Stomach (tissue), 9 donors: ENCODE results near the gene CECR2. TPM values are rescaled to one million over a fixed set of nuclear protein-coding genes. Genes with fewer than 3 reads are reported as not detected.

Source experiments
- DNase-seq, 2 donors: peaks; one replicate each; pipeline versions ENCODE4 v3.0.0 to v3.0.0-alpha.2; 2013 to 2019
- H3K27ac ChIP-seq, 5 donors: fragments of 200-600 bp in 4 of 5; sonication (generic) in 4 of 5; one replicate each; pipeline ENCODE4 v1.5.1; 2013 to 2019; ENCODE audit warnings: mild to moderate bottlenecking in 1 of 5, moderate library complexity in 1 of 5
- H3K27me3 ChIP-seq, 3 donors: fragments of 200-600 bp; sonication (generic); one replicate each; pipeline ENCODE4 v1.5.1; 2017 to 2019; ENCODE audit warnings: mixed run types in 1 of 3
- H3K36me3 ChIP-seq, 4 donors: fragments of 200-600 bp; sonication (generic); 1 replicate in 3 of 4; 2 replicates in 1 of 4; pipeline ENCODE4 v1.5.1; 2016 to 2019
- H3K4me1 ChIP-seq, 4 donors: fragments of 200-600 bp; sonication (generic); one replicate each; pipeline ENCODE4 v1.5.1; 2016 to 2019
- H3K4me3 ChIP-seq, 4 donors: fragments of 200-600 bp; sonication (generic) in 3 of 4; one replicate each; pipeline ENCODE4 v1.5.1; 2016 to 2019; ENCODE audit warnings: mild to moderate bottlenecking in 1 of 4
- H3K9me3 ChIP-seq, 4 donors: fragments of 200-600 bp; sonication (generic); one replicate each; pipeline ENCODE4 v1.5.1; 2016 to 2019
- EP300 ChIP-seq: sonication (generic); formaldehyde crosslinking; IDR thresholded peaks from one replicate; pipeline ENCODE4 v1.6.1; 2017; ENCODE audit warnings: antibody characterized with exemption
- POLR2A ChIP-seq, 4 donors: fragments of 450-650 bp; IDR thresholded peaks; one replicate each; pipeline ENCODE4 v1.6.1; 2016; ENCODE audit warnings: antibody characterized with exemption in 4 of 4, control low read depth in 2 of 4, mild to moderate bottlenecking in 1 of 4, moderate library complexity in 1 of 4
- POLR2AphosphoS5 ChIP-seq, 3 donors: sonication (generic); formaldehyde crosslinking; IDR thresholded peaks; one replicate each; pipeline ENCODE4 v1.6.1; 2016; ENCODE audit warnings: antibody characterized with exemption in 3 of 3
- WGBS, 5 donors: extraction: QIAGEN DNeasy Blood & Tissue Kit in 3 of 5; methylation state at CpG; one replicate each; pipeline versions ENCODE4 v1.1.5 to v1.1.7; 2013 to 2018; 5-methylcytosine and 5-hydroxymethylcytosine counted together
- intact Hi-C: fragments of 100-400 bp; cut with DNase I; formaldehyde crosslinking; loops from one replicate; pipeline ENCODE4 v1.15.1; 2023; ENCODE audit warnings: low total_unique reads
- polyA plus RNA-seq, 3 donors: library from polyadenylated mRNA; stranded (reverse); fragments of 200-250 nt; gene quantifications; one replicate each; pipeline ENCODE4 v1.2.3, GENCODE V29; 2013
- total RNA-seq, 5 donors: library from RNA; depleted of rRNA; stranded (reverse); fragments of >200 nt; gene quantifications; one replicate each; pipeline versions ENCODE4 v1.1.0 to v1.2.3, GENCODE V29; 2014 to 2016
- TF ChIP-seq, protein P1 (sequence below), 7 experiments: fragments of 450-650 bp in 4 of 7; fragments of 200-600 bp in 3 of 7; sonication (generic) in 3 of 7; IDR thresholded peaks; one replicate each; pipeline ENCODE4 v1.5.1; 2016 to 2019; ENCODE audit warnings: antibody characterized with exemption in 7 of 7, control low read depth in 2 of 7, mild to moderate bottlenecking in 1 of 7
- donor health status: healthy with polysubstance abuse.
- donor health status: Bipolar disorder and iron deficiency.
- donor health status: healthy.

CECR2 gene
- total and polyA plus RNA-seq, 8 donors, result 0.13 to 3.1 (median 0.44) TPM; not detected in 1

DNA sequence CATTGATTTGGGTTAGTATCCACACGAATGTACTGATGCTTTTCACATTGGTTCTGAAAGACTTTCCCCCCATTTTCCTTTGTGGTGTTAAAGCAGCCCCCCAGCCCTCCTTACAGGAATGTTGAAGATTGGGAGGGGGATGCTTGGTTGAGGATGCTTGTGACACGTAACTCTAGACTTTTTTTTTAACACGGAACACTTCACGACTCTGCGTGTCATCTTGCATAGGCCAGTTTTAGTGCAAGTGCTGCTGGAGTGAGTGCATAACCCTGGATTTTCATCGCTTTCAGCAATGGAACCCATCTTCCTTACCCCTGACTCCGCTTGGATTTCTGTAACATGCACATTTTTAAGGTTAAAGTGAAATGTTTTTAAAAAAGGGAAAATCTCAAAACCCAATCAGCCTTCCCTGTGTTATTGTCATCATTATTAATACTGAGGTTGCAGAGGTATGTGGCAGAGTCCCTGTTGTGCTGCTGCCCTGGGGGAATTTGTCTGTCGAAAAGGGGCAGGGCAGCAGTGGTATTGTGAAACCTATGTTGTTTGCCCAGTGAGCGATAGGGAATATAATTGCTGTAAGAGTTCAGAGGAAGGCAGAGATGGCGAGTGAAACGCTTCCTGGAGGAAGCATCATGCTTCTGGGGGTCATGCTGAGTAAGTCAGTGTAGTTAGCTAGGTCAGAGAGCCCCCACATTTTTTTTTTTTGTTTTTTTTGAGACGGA, 12.1 kb downstream of the CECR2 start:
- peak in 1 of 2 donors; percentile 49 for DNase-seq
- TF ChIP-seq, protein P1, sequence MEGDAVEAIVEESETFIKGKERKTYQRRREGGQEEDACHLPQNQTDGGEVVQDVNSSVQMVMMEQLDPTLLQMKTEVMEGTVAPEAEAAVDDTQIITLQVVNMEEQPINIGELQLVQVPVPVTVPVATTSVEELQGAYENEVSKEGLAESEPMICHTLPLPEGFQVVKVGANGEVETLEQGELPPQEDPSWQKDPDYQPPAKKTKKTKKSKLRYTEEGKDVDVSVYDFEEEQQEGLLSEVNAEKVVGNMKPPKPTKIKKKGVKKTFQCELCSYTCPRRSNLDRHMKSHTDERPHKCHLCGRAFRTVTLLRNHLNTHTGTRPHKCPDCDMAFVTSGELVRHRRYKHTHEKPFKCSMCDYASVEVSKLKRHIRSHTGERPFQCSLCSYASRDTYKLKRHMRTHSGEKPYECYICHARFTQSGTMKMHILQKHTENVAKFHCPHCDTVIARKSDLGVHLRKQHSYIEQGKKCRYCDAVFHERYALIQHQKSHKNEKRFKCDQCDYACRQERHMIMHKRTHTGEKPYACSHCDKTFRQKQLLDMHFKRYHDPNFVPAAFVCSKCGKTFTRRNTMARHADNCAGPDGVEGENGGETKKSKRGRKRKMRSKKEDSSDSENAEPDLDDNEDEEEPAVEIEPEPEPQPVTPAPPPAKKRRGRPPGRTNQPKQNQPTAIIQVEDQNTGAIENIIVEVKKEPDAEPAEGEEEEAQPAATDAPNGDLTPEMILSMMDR (IDR thresholded peaks at IDR 0.05), result no peak
- no peak for TF ChIP-seq POLR2AphosphoS5 (IDR thresholded peaks at IDR 0.05)
- no peak for TF ChIP-seq EP300
- no peaks in the 10 kb centered on the region for H3K36me3 ChIP-seq
- no peaks in the 10 kb centered on the region for H3K4me1 ChIP-seq
- H3K27ac ChIP-seq, result no peak overlapping the region
- 53 to 71% (median 64%) methylated on average over 12 of the region's 12 CpGs for WGBS, 5 donors
- peaks cover 0 to 18% (median 13%) of the 10 kb centered on the region in 4 donors for H3K9me3 ChIP-seq
- intact Hi-C loops, result no loop called here
- peaks cover 0 to 17% (median 0%) of the 10 kb centered on the region in 3 donors for H3K27me3 ChIP-seq
- H3K4me3 ChIP-seq, result no peak overlapping the region

DNA sequence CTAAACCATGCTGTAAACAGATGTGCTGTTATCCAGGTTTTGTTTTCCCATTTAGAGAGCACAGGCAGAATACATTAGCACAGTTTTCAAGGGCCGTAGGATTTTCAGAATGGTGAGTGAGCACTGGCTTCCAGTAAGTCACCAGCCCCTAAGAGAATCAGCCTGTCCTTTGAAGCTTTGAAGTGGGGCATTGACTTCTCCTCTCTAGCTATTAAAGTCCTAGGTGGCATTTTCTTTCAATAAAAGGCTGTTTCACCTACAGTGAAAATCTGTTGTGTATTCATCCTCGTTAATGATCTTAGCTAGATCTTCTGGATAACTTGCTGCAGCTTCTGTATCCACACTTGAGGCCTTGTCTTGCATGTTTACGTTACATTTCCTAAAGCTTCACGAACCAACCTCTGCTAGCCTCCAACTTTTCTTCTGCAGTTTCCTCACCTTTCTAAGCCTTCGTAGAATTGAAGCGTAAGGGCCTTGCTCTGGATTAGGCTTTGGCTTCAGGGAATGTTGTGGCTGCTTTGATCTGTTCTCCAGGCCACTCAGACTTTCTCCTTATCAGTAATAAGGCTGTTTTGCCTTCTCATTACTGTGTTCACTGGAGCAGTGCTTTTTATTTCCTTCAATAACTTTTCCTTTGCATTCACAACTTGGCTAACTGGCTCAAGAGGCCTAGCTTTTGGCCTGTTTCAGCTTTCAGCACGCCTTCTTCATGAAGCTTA, 15.5 kb downstream of the CECR2 start:
- H3K27ac ChIP-seq, result no peak overlapping the region
- no peak for DNase-seq
- WGBS, 5 donors, result 79 to 85% (median 84%) methylated on average over 7 of the region's 7 CpGs
- H3K4me1 ChIP-seq, result no peaks in the 10 kb centered on the region
- H3K36me3 ChIP-seq, result no peaks in the 10 kb centered on the region
- no peak overlapping the region for H3K4me3 ChIP-seq
- TF ChIP-seq, protein P1 (IDR thresholded peaks at IDR 0.05), result no peak
- TF ChIP-seq POLR2A (IDR thresholded peaks at IDR 0.05) (no peak), POLR2AphosphoS5 (IDR thresholded peaks at IDR 0.05) (no peak), EP300 (no peak)
- H3K9me3 ChIP-seq, result peaks cover 0 to 18% (median 13%) of the 10 kb centered on the region in 4 donors
- intact Hi-C loops, result no loop called here
- peaks cover 0 to 23% (median 0%) of the 10 kb centered on the region in 3 donors for H3K27me3 ChIP-seq

DNA sequence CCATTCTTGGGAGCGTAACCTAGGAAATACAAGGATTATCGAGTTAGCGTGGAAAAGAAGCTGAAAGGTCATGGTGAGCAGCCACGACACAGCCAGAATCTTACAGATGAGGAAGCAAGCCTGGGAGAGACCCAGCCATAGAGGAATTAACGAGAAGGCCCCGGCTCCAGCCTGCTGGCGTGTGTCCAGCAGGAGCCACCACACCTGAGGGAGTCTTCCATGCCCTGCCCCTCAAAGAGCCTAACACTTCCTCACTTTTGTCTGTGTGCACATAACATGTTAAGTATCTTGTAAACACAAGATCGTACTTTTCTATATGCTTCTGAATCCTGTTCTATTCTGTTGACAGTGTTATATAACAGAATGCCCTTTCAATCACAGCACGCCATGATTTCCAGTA, 18.1 kb downstream of the CECR2 start:
- TF ChIP-seq POLR2AphosphoS5 (IDR thresholded peaks at IDR 0.05), result no peak
- no peak for TF ChIP-seq EP300
- TF ChIP-seq, protein P1 (IDR thresholded peaks at IDR 0.05), result no peak
- no peak for TF ChIP-seq POLR2A (IDR thresholded peaks at IDR 0.05)
- Histone ChIP-seq H3K27me3 (peaks cover 0 to 15% (median 0%) of the 10 kb centered on the region in 3 donors), H3K36me3 (no peaks in the 10 kb centered on the region), H3K4me1 (no peaks in the 10 kb centered on the region), H3K9me3 (peaks cover 0 to 18% (median 13%) of the 10 kb centered on the region in 4 donors), H3K4me3 (no peak overlapping the region), H3K27ac (no peak overlapping the region)
- intact Hi-C loops, result no loop called here
- peak in 1 of 2 donors; percentile 12 for DNase-seq
- 54 to 65% (median 59%) methylated on average over 9 of the region's 9 CpGs for WGBS, 5 donors

DNA sequence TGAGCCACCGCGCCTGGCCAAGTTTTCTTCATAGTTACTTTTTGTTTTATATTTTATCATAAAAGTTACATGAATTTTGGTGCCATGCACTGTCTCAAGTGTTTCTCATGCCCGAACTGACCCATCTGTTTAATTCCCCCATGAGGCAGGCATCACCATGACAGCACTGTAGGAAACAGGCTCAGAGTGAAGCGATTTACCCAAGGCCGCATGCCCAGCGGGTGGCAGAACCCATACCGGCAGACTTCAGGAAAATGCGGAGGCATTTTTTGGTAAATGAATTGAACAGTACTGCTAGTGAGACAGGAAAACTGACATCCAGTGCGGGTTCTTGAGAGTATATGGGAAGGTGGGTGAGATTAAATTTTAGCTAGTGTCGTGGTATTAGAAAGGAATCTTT, 19.0 kb downstream of the CECR2 start:
- Histone ChIP-seq H3K27ac (no peak overlapping the region), H3K4me1 (no peaks in the 10 kb centered on the region), H3K4me3 (no peak overlapping the region), H3K9me3 (peaks cover 0 to 18% (median 13%) of the 10 kb centered on the region in 4 donors), H3K27me3 (peaks cover 0 to 15% (median 0%) of the 10 kb centered on the region in 3 donors), H3K36me3 (no peaks in the 10 kb centered on the region)
- intact Hi-C loops, result no loop called here
- TF ChIP-seq POLR2A (IDR thresholded peaks at IDR 0.05) (no peak), EP300 (no peak), POLR2AphosphoS5 (IDR thresholded peaks at IDR 0.05) (no peak)
- TF ChIP-seq, protein P1 (IDR thresholded peaks at IDR 0.05), result no peak
- no peak for DNase-seq
- WGBS, 5 donors, result 87 to 92% (median 90%) methylated on average over 10 of the region's 10 CpGs
